COLO829 (cell line): Measurements from ENCODE around the gene OPA1.
A peak's percentile ranks its signal among the peaks of the same experiment; 100 is the strongest.

Experiments used
- DNase-seq: peaks from one replicate; pipeline ENCODE4 v3.0.0; 2012; ENCODE audit warnings: low spot score

OPA1 gene

GRCh38 chr3:193592841-193593667, at the start of gene OPA1:
Gene OPA1, plus strand, starts transcription at chr3:193593208. Its CDS starts 170 bp downstream, at chr3:193593378.
- peak; percentile 100 for DNase-seq

- no peak for DNase-seq
These were observed 48.7 kb upstream of the OPA1 start for GRCh38 chr3:193544289-193544688.

GRCh38 chr3:193545304-193545703, 47.7 kb upstream of the OPA1 start:
- no peak for DNase-seq

- DNase-seq, result no peak
These were observed 46.9 kb upstream of the OPA1 start for GRCh38 chr3:193546129-193546528.

GRCh38 chr3:193548406-193548805, 44.6 kb upstream of the OPA1 start:
- DNase-seq, result peak; percentile 92

GRCh38 chr3:193552923-193553322, 40.1 kb upstream of the OPA1 start:
- DNase-seq, result no peak

GRCh38 chr3:193553586-193553985, 39.4 kb upstream of the OPA1 start:
- no peak for DNase-seq

- DNase-seq, result no peak
These were observed 38.2 kb upstream of the OPA1 start, which contains the start of gene ATP13A4 for GRCh38 chr3:193554811-193555210. Gene ATP13A4, minus strand, starts transcription at chr3:193554895. Its CDS starts 96 bp downstream, at chr3:193554799.

- no peak for DNase-seq
These were observed 36.2 kb upstream of the OPA1 start for GRCh38 chr3:193556841-193557240.

GRCh38 chr3:193559100-193559499, 33.9 kb upstream of the OPA1 start:
- no peak for DNase-seq

- no peak for DNase-seq
These were observed 32.9 kb upstream of the OPA1 start for GRCh38 chr3:193560091-193560490.

- no peak for DNase-seq
These were observed 32.1 kb upstream of the OPA1 start for GRCh38 chr3:193560870-193561269.

GRCh38 chr3:193563426-193563825, 29.6 kb upstream of the OPA1 start:
- no peak for DNase-seq

- DNase-seq, result no peak
These were observed 29.0 kb upstream of the OPA1 start for GRCh38 chr3:193564012-193564411.

GRCh38 chr3:193569119-193569518, 23.9 kb upstream of the OPA1 start:
- no peak for DNase-seq

- DNase-seq, result peak; percentile 54
These were observed 20.5 kb upstream of the OPA1 start for GRCh38 chr3:193572426-193572908.

GRCh38 chr3:193573403-193574191, 19.4 kb upstream of the OPA1 start:
- DNase-seq, result no peak

GRCh38 chr3:193574488-193575070, 18.4 kb upstream of the OPA1 start:
- no peak for DNase-seq

- no peak for DNase-seq
These were observed 7.5 kb upstream of the OPA1 start for GRCh38 chr3:193585530-193585929.

GRCh38 chr3:193586526-193586925, 6.5 kb upstream of the OPA1 start:
- DNase-seq, result no peak

GRCh38 chr3:193589129-193589528, 3.9 kb upstream of the OPA1 start:
- DNase-seq, result no peak

- no peak for DNase-seq
These were observed 3.4 kb upstream of the OPA1 start for GRCh38 chr3:193589616-193590015.
